Colonic mucosa (tissue), 4 donors: ENCODE data around the gene NEURL2. TPM values are rescaled to one million over a fixed set of nuclear protein-coding genes. Genes with fewer than 3 reads are reported as not detected.
A peak's percentile ranks its signal among the peaks of the same experiment; 100 is the strongest.

Experiments
- DNase-seq: peaks from one replicate; pipeline ENCODE4 v3.0.0-alpha.2; 2020
- H3K27ac ChIP-seq: fragments of 200-600 bp; one replicate; pipeline ENCODE4 v1.8.0; 2021
- H3K27me3 ChIP-seq: fragments of 200-600 bp; one replicate; pipeline ENCODE4 v1.8.0; 2021
- H3K36me3 ChIP-seq: fragments of 200-600 bp; one replicate; pipeline ENCODE4 v1.8.0; 2021
- H3K4me1 ChIP-seq: fragments of 200-600 bp; one replicate; pipeline ENCODE4 v1.8.0; 2021; ENCODE audit warnings: mild to moderate bottlenecking
- H3K4me3 ChIP-seq: fragments of 200-600 bp; one replicate; pipeline ENCODE4 v1.8.0; 2021
- H3K9ac ChIP-seq, 2 donors: one replicate each; pipeline ENCODE4 v1.7.0; 2013; ENCODE audit warnings: control low read depth in 2 of 2, low read depth in 2 of 2, low read length in 2 of 2
- H3K9me3 ChIP-seq: fragments of 200-600 bp; one replicate; pipeline ENCODE4 v1.8.0; 2021
- intact Hi-C: fragments of 100-400 bp; cut with DNase I; formaldehyde crosslinking; loops from one replicate; pipeline ENCODE4 v1.14.1; 2022
- total RNA-seq, 2 donors: library from RNA; stranded (reverse); fragmentation: NEBNext Ultra II Directional in 1 of 2; extraction: Animal tissue kit (Norgen Biotek cat#: 25700) in 1 of 2; gene quantifications; one replicate each; pipeline ENCODE4 v1.2.1, GENCODE V29; 2021
- TF ChIP-seq, protein P1 (sequence below): fragments of 200-600 bp; IDR thresholded peaks from one replicate; pipeline ENCODE4 v1.8.0; 2022; ENCODE audit warnings: antibody characterized with exemption, mild to moderate bottlenecking
- donor health status: healthy.
- donor health status: DM: no; HTN: no; CAD: no.
- donor health status: DM: no; HTN: no; CAD: no.

The NEURL2 gene
- total RNA-seq, 2 donors from 2014 or later: 3.5 to 4.0 TPM

DNA sequence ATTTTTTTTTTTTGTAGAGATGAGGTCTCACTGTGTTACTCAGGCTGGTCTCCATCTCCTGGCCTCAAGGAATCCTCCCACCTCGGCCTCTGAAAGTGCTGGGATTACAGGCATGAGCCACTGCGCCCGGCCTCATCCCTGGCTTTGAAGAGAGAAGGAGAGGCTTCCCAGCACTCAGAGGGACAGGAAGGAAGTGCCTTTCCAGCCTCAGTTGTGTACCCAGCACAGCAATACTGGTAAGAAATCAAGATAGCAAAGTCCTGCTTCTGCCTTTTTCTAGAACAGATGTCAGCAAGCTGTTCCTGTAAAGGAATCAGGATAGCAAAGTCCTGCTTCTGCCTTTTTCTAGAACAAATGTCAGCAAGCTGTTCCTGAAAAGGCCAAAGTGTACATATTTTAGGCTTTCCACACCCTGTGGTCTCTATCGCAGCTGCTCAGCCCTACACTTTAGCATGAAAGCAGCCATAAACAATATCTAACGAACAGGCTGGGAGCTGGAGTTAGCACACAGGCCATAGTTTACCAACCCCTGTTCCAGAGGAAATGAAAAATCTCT is 27.3 kb upstream of the NEURL2 start:
- intact Hi-C loops: no loop called here
- Histone ChIP-seq H3K36me3 (no peaks in the 10 kb centered on the region), H3K4me1 (no peaks in the 10 kb centered on the region), H3K27ac (peak overlapping the region; percentile 75), H3K27me3 (no peaks in the 10 kb centered on the region), H3K9ac (peak overlapping the region in 1 of 2 donors; percentile 51), H3K9me3 (no peaks in the 10 kb centered on the region), H3K4me3 (no peak overlapping the region)
- TF ChIP-seq, protein P1, sequence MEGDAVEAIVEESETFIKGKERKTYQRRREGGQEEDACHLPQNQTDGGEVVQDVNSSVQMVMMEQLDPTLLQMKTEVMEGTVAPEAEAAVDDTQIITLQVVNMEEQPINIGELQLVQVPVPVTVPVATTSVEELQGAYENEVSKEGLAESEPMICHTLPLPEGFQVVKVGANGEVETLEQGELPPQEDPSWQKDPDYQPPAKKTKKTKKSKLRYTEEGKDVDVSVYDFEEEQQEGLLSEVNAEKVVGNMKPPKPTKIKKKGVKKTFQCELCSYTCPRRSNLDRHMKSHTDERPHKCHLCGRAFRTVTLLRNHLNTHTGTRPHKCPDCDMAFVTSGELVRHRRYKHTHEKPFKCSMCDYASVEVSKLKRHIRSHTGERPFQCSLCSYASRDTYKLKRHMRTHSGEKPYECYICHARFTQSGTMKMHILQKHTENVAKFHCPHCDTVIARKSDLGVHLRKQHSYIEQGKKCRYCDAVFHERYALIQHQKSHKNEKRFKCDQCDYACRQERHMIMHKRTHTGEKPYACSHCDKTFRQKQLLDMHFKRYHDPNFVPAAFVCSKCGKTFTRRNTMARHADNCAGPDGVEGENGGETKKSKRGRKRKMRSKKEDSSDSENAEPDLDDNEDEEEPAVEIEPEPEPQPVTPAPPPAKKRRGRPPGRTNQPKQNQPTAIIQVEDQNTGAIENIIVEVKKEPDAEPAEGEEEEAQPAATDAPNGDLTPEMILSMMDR: no peak
- no peak for DNase-seq

DNA sequence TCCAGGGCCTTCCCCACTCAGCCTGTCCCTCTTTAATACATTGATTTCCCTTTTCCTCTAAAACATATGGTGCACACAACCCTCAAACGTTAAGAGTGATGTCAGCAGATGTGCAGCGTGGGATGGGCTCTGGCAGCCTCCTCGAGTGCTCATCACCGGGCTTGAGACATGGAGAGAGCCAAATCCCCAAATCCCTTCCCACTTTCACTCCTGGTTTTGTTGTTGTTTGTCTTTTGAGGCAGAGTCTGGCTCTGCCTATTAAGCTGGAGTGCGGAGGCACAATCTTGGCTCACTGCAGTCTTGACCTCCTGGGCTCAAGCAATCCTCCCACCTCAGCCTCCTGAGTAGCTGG is 26.8 kb upstream of the NEURL2 start:
- no peak overlapping the region for H3K4me3 ChIP-seq
- peak overlapping the region in 1 of 2 donors; percentile 51 for H3K9ac ChIP-seq
- intact Hi-C loops: no loop called here
- H3K36me3 ChIP-seq: no peaks in the 10 kb centered on the region
- H3K27me3 ChIP-seq: no peaks in the 10 kb centered on the region
- TF ChIP-seq, protein P1: no peak
- no peaks in the 10 kb centered on the region for H3K9me3 ChIP-seq
- no peaks in the 10 kb centered on the region for H3K4me1 ChIP-seq
- H3K27ac ChIP-seq: peak overlapping the region; percentile 75
- DNase-seq: no peak

DNA sequence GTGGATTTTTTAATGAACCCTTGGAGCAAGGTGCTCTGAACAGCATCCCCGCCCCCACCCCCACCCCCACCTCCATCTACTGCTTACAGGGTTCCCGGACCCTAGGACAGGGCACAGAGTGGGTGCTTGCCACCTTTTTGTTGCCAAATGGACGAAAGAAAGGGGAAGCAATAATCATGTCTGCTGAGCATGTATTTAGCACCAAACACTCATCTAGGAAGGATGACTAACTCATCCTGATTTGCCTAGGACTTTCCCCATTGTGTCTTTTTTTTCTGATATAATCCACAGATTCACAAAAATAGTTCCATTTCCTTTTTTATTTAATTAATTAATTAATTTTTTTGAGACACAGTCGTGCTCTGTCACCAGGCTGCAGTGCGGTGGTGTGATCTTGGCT is 22.1 kb upstream of the NEURL2 start:
- TF ChIP-seq, protein P1: no peak
- Histone ChIP-seq H3K9me3 (no peaks in the 10 kb centered on the region), H3K4me3 (no peak overlapping the region), H3K9ac (no peak overlapping the region), H3K27ac (no peak overlapping the region), H3K36me3 (no peaks in the 10 kb centered on the region), H3K4me1 (peaks cover 7% of the 10 kb centered on the region), H3K27me3 (no peaks in the 10 kb centered on the region)
- DNase-seq: no peak
- intact Hi-C loops: no loop called here

DNA sequence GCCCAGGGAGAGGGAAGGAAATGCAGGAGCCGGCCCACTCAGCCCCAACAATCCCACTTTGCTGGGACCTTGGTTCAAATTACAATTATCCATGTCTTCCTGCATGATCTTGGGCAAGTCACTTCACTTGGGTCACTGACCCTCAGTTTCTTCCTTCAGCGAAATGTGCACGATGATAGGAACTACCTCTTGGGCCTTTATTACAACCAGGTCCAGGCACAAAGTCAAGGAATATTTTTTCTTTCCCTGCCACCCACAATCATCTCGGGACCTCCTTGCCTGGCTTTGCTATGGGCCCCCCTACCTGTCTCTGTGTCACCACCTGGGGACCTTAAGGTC is 21.3 kb upstream of the NEURL2 start:
- no peaks in the 10 kb centered on the region for H3K27me3 ChIP-seq
- peaks cover 7% of the 10 kb centered on the region for H3K4me1 ChIP-seq
- no peak overlapping the region for H3K27ac ChIP-seq
- H3K36me3 ChIP-seq: no peaks in the 10 kb centered on the region
- TF ChIP-seq, protein P1: no peak
- H3K9ac ChIP-seq: peak overlapping the region; percentile 57 to 74
- peak overlapping the region; percentile 46 for H3K4me3 ChIP-seq
- intact Hi-C loops: no loop called here
- H3K9me3 ChIP-seq: no peaks in the 10 kb centered on the region
- DNase-seq: no peak

DNA sequence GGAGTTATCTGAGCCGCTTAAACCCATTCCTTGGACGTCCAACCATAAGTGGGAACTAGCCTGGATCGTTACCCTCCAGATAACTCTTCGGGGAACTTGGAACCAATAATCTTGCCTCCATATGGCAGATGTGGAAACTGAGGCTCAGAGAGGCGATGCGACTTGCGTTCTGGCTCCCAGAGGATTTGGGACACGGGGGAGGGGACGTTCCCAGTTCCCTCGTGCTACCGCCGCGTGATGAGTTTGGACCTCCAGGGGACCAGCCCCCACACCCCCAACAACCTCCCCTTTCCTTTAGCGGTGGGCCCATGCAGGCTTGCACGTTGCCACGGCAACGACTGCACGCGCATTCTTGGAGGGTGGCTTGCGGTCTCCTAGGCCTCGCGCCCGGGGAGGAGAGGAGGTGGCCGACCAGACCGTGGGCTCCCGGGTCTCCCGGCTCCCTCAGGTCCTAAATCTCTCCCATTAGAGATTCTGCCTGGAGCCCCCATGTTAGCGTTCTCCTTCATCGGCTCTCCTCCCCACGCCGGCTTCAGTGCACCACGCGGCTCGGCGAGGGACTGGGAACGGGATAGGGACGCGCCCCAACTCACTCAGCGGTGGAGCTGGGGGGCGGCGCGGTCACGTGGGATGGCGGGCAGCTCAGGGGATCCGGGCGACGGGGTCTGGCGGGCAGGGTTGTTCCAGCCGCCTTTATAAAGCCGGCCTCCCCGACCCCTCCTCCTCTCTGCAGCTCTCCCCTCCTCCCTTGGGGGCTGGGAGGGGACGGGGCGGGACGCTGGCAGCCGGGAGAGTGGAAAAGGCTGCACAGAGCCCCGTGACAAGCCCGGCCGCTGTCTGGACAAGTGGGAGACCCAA is 20.7 kb upstream of the NEURL2 start, which contains the start of gene PLTP:
Gene PLTP, minus strand, starts transcription at position 670 of the 858 bp plus-strand sequence. CDS start 703 bp downstream, outside the sequence.
- Histone ChIP-seq H3K36me3 (no peaks in the 10 kb centered on the region), H3K27me3 (no peaks in the 10 kb centered on the region), H3K27ac (peak within 1 kb of the TSS; percentile 75), H3K4me1 (peaks cover 7% of the 10 kb centered on the region), H3K9ac (peak within 1 kb of the TSS; percentile 57 to 74), H3K4me3 (peak within 1 kb of the TSS; percentile 46), H3K9me3 (no peaks in the 10 kb centered on the region)
- DNase-seq: peak; percentile 63
- TF ChIP-seq, protein P1: no peak
- intact Hi-C loops: no loop called here
